A549 treated with GW870086 at 1 μM for 4 hours (cell line): Measurements from ENCODE around the gene CEP72. TPM values are rescaled to one million over a fixed set of nuclear protein-coding genes. Genes with fewer than 3 reads are reported as not detected.

ENCODE experiments used
- total RNA-seq: library from RNA; stranded (reverse); fragments of 200-300 nt; extraction: Qiagen RNA extraction; gene quantifications from 5 replicates; pipeline ENCODE4 v1.2.3, GENCODE V29; 2022; ENCODE audit warnings: low read depth

CEP72 gene, protein sequence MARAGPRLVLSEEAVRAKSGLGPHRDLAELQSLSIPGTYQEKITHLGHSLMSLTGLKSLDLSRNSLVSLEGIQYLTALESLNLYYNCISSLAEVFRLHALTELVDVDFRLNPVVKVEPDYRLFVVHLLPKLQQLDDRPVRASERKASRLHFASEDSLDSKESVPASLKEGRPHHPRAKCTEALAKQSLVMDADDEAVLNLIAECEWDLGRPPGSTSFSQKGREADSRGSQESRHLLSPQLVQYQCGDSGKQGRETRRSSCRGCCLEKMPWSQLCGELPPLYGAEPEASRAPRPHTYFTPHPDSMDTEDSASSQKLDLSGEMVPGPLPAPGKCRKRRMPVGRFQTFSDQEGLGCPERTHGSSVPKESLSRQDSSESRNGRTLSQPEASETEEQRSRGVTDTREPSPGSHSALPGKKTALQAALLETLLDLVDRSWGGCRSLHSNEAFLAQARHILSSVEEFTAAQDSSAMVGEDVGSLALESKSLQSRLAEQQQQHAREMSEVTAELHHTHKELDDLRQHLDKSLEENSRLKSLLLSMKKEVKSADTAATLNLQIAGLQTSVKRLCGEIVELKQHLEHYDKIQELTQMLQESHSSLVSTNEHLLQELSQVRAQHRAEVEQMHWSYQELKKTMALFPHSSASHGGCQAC
- 8.5 to 11.1 TPM (median 10.8 TPM) in 5 replicates for total RNA-seq

DNA sequence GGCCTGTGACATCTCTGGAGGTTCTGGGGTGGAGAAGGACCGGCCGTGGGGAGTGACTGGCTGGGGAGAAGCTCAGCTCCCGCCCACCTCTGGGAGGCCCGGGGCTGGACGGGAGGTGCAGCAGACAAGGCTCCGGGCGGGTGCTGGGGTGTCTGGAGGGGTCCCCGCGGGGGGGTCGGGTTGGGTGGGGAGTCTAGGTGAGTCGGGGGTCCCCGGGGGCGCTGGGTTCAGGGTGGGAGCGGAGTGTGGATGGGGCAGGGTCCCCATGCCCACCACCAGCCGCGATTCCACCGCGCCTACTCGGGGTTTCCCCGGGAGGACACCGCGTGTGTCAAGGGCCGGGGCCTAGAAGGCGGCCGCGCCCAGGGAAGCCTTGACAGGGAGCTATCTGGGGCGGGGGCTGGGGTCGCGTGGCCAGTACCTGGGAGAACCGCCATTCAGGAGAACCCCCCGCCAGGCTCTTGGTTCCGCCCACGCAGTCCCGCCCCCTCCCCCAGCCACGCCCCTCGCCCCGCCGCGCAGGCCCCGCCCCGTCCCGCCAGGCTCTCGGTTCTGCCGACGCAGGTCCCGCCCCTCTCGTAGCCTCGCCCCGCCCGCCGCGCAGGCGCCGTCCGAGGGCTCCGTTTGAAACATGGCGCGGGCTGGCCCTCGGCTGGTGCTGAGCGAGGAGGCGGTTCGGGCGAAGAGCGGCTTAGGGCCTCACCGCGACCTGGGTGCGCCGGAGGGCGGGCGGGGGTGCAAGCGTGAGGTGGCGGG is at the start of gene CEP72:
TSS of gene CEP72 (plus strand) at position 610 of the 756 bp plus-strand sequence. CDS start at position 632, 22 bp downstream.

DNA sequence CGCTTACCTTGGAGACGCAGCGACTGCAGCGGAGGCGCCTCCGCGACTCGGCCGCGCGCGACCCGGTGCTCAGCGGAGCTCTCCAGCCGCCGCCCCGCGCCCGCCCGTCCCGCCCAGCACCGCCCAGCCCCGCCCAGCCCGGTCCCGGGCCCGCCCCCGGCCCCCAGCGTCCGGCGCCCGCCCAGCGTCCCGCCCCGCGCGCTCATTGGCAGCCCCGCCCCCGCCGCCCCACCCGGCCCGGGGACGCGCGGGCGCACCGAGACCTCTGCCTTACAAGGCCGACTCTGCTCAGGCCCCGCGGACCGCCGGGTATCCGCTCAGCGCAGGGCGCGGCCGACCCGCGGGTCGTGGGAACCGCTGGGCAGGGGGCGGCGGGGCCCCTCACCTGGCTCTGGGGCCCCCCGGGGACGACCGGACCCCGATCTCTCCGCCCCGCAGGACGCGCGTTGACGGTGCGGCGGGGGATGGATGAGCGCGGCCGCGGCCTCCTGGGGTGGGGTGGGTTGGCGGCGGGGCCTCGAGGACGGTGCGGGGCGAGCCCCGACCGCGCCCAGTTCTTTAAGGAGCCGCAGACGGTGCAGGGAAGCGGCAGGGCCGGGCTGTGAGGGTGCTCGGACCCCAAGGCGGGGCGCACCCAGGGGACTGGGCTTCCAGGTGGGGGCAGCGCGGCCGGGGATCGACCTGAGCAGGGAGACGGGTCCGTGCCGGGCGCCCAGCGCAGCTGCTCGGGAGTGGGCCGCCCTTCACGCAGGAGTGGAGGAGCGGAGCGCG is 81.3 kb downstream of the CEP72 start, which contains the start of gene TPPP:
TSS of gene TPPP (minus strand) at position 82 of the 771 bp plus-strand sequence. CDS start 15,292 bp downstream, outside the sequence.

Other genes with a start within 250 kb of the CEP72 start
- gene EXOC3, start 169.2 kb upstream of the CEP72 start, total RNA-seq = 28.2 to 33.0 TPM (median 32.0 TPM) in 5 replicates
- gene SLC9A3, start 87.9 kb upstream of the CEP72 start, total RNA-seq = 1.7 to 2.5 TPM (median 2.0 TPM) in 5 replicates
- gene TPPP, start 81.0 kb downstream of the CEP72 start, total RNA-seq = 4.6 to 6.9 TPM (median 5.6 TPM) in 5 replicates
- gene ZDHHC11B, start 172.4 kb downstream of the CEP72 start, total RNA-seq = 1.0 to 1.6 TPM (median 1.3 TPM) in 5 replicates
- 12.3 to 21.6 TPM (median 17.7 TPM) in 5 replicates for gene ZDHHC11, start 238.6 kb downstream of the CEP72 start, total RNA-seq